Neuronal stem cell (in vitro differentiated cells): Measurements from ENCODE around the gene AVP.
A peak's percentile ranks its signal among the peaks of the same experiment; 100 is the strongest.

ENCODE experiments used
- DNase-seq: peaks from one replicate; pipeline ENCODE4 v3.0.0-alpha.2; 2013; ENCODE audit warnings: low spot score
- H2AFZ ChIP-seq: one replicate; pipeline ENCODE4 v1.6.1; 2013; ENCODE audit warnings: mild to moderate bottlenecking, low read length, inconsistent platforms
- H2AK5ac ChIP-seq: 2 replicates; pipeline ENCODE4 v1.6.1; 2013; ENCODE audit warnings: low read depth, mild to moderate bottlenecking, inconsistent platforms, low read length, moderate library complexity, mixed read lengths
- H2BK120ac ChIP-seq: 2 replicates; pipeline ENCODE4 v1.6.1; 2013; ENCODE audit warnings: low read depth, mild to moderate bottlenecking, inconsistent platforms, low read length, moderate library complexity, mixed read lengths
- H2BK12ac ChIP-seq: one replicate; pipeline ENCODE4 v1.6.1; 2013; ENCODE audit warnings: low read length, inconsistent platforms
- H2BK15ac ChIP-seq: 2 replicates; pipeline ENCODE4 v1.6.1; 2013; ENCODE audit warnings: mild to moderate bottlenecking, low read length, inconsistent platforms, mixed read lengths
- H2BK5ac ChIP-seq: one replicate; pipeline ENCODE4 v1.6.1; 2013; ENCODE audit warnings: inconsistent platforms, mild to moderate bottlenecking, low read length, moderate library complexity
- H3K14ac ChIP-seq: one replicate; pipeline ENCODE4 v1.6.1; 2013; ENCODE audit warnings: low read length, inconsistent platforms
- H3K18ac ChIP-seq: 2 replicates; pipeline ENCODE4 v1.6.1; 2013; ENCODE audit warnings: low read length, inconsistent platforms
- H3K23ac ChIP-seq: 2 replicates; pipeline ENCODE4 v1.6.1; 2013; ENCODE audit warnings: low read depth, mild to moderate bottlenecking, mixed read lengths, low read length, inconsistent platforms; ENCODE audit not compliant: poor library complexity
- H3K27ac ChIP-seq: replicated peaks from 3 replicates; pipeline ENCODE4 v1.5.1; 2013; ENCODE audit warnings: low read length, inconsistent platforms
- H3K27me3 ChIP-seq, 3 experiments: 2 replicates each; pipeline ENCODE4 v1.6.1; 2013; ENCODE audit warnings: low read length in 3 of 3, mild to moderate bottlenecking in 2 of 3, inconsistent platforms in 1 of 3, low read depth in 1 of 3, mixed read lengths in 1 of 3, moderate library complexity in 1 of 3; ENCODE audit not compliant: control insufficient read depth in 3 of 3, insufficient read depth in 3 of 3
- H3K36me3 ChIP-seq, 2 donors: replicated peaks in 1 of 2; 2 replicates each; pipeline ENCODE4 v1.6.1; 2013; ENCODE audit warnings: low read length in 2 of 2; ENCODE audit not compliant: control insufficient read depth in 2 of 2, insufficient read depth in 2 of 2
- H3K4ac ChIP-seq: 2 replicates; pipeline ENCODE4 v1.6.1; 2013; ENCODE audit warnings: inconsistent platforms, mild to moderate bottlenecking, low read length, moderate library complexity
- H3K4me1 ChIP-seq, 2 donors: 1 replicate in 1 of 2; 2 replicates in 1 of 2; pipeline ENCODE4 v1.6.1; 2013; ENCODE audit warnings: low read length in 2 of 2, low read depth in 1 of 2; ENCODE audit not compliant: control insufficient read depth in 2 of 2, insufficient read depth in 1 of 2
- H3K4me2 ChIP-seq: one replicate; pipeline ENCODE4 v1.6.1; 2013; ENCODE audit warnings: mild to moderate bottlenecking, low read length, inconsistent platforms; ENCODE audit not compliant: insufficient read depth, poor library complexity, severe bottlenecking
- H3K4me3 ChIP-seq, 2 donors: 2 replicates each; pipeline ENCODE4 v1.5.1; 2013; ENCODE audit warnings: low read length in 2 of 2, mild to moderate bottlenecking in 2 of 2, inconsistent platforms in 1 of 2, moderate library complexity in 1 of 2
- H3K79me1 ChIP-seq: one replicate; pipeline ENCODE4 v1.6.1; 2013; ENCODE audit warnings: low read depth, mild to moderate bottlenecking, inconsistent platforms, low read length, moderate library complexity
- H3K9ac ChIP-seq: one replicate; pipeline ENCODE4 v1.6.1; 2013; ENCODE audit warnings: mild to moderate bottlenecking, low read depth, low read length, inconsistent platforms; ENCODE audit not compliant: poor library complexity
- H3K9me3 ChIP-seq, 2 donors: replicated peaks in 1 of 2; 2 replicates each; pipeline versions ENCODE3 to v1.6.1; 2013; ENCODE audit warnings: low read length in 2 of 2, mild to moderate bottlenecking in 2 of 2, inconsistent platforms in 1 of 2, low read depth in 1 of 2, mixed read lengths in 1 of 2, moderate library complexity in 1 of 2; ENCODE audit not compliant: control insufficient read depth in 2 of 2, insufficient read depth in 1 of 2
- H4K8ac ChIP-seq: one replicate; pipeline ENCODE4 v1.6.1; 2013; ENCODE audit warnings: low read depth, mild to moderate bottlenecking, inconsistent platforms, low read length, moderate library complexity
- H4K91ac ChIP-seq: one replicate; pipeline ENCODE4 v1.6.1; 2013; ENCODE audit warnings: low read length, low read depth, mild to moderate bottlenecking, inconsistent platforms; ENCODE audit not compliant: poor library complexity
- WGBS, 2 donors: extraction: QIAGEN DNeasy Blood & Tissue Kit; methylation state at CpG; one replicate each; pipeline ENCODE4 v1.1.7; 2013; ENCODE audit warnings: missing lambda C conversion rate in 2 of 2, mixed read lengths in 1 of 2; ENCODE audit not compliant: insufficient read length in 2 of 2, insufficient replicate concordance in 1 of 2; ENCODE audit errors: extremely low coverage in 2 of 2; 5-methylcytosine and 5-hydroxymethylcytosine counted together

AVP gene

GRCh38 chr20:3094848-3095629, 10.5 kb upstream of the AVP start:
- Histone ChIP-seq H3K79me1 (no peaks in the 10 kb centered on the region), H2BK15ac (peak overlapping the region; percentile 83), H4K91ac (peak overlapping the region; percentile 53), H2BK12ac (peak overlapping the region; percentile 63), H2BK120ac (peak overlapping the region; percentile 56), H2AK5ac (peak overlapping the region; percentile 79), H3K14ac (peak overlapping the region; percentile 25), H2BK5ac (peak overlapping the region; percentile 95), H3K9ac (no peak overlapping the region), H4K8ac (no peak overlapping the region), H3K23ac (peak overlapping the region; percentile 44), H2AFZ (peak overlapping the region; percentile 70), H3K4me3 (no peak overlapping the region), H3K27ac (peak overlapping the region; percentile 27), H3K9me3 (peaks cover 0 to 2% of the 10 kb centered on the region in 2 donors), H3K18ac (peak overlapping the region; percentile 55), H3K4me1 (peaks cover 0 to 1% of the 10 kb centered on the region in 2 donors), H3K4ac (no peak overlapping the region), H3K4me2 (no peak overlapping the region), H3K36me3 (no peaks in the 10 kb centered on the region), H3K27me3 (peaks cover 0 to 21% (median 4%) of the 10 kb centered on the region in 3 experiments)
- WGBS, 2 donors, result no CpG with 5 or more reads among the region's 13 CpGs
- DNase-seq, result no peak

GRCh38 chr20:3093861-3094361, 9.4 kb upstream of the AVP start:
- no peak overlapping the region for H2BK15ac ChIP-seq
- no peak overlapping the region for H3K9ac ChIP-seq
- no peak overlapping the region for H2AK5ac ChIP-seq
- no peaks in the 10 kb centered on the region for H3K79me1 ChIP-seq
- peak overlapping the region; percentile 22 for H3K23ac ChIP-seq
- no peak overlapping the region for H3K4me2 ChIP-seq
- H3K4ac ChIP-seq, result no peak overlapping the region
- H2BK12ac ChIP-seq, result peak overlapping the region; percentile 14
- peak overlapping the region; percentile 49 for H2AFZ ChIP-seq
- H3K27me3 ChIP-seq, result peaks cover 0 to 21% (median 4%) of the 10 kb centered on the region in 3 experiments
- no peak overlapping the region for H3K4me3 ChIP-seq
- no peak overlapping the region for H2BK5ac ChIP-seq
- peaks cover 0 to 2% of the 10 kb centered on the region in 2 donors for H3K9me3 ChIP-seq
- no peak overlapping the region for H3K18ac ChIP-seq
- no peak for DNase-seq
- H2BK120ac ChIP-seq, result no peak overlapping the region
- no peak overlapping the region for H4K8ac ChIP-seq
- no peak overlapping the region for H3K14ac ChIP-seq
- no peak overlapping the region for H4K91ac ChIP-seq
- no peaks in the 10 kb centered on the region for H3K36me3 ChIP-seq
- H3K4me1 ChIP-seq, result peaks cover 0 to 1% of the 10 kb centered on the region in 2 donors
- no peak overlapping the region for H3K27ac ChIP-seq
- WGBS, 2 donors, result no CpG with 5 or more reads among the region's 10 CpGs

- DNase-seq, result no peak
Measured at GRCh38 chr20:3092611-3093379, 8.3 kb upstream of the AVP start.

GRCh38 chr20:3090565-3090964, 6.0 kb upstream of the AVP start:
- no peak overlapping the region for H3K4me3 ChIP-seq
- H3K4ac ChIP-seq, result no peak overlapping the region
- H2BK120ac ChIP-seq, result no peak overlapping the region
- no peak overlapping the region for H2BK12ac ChIP-seq
- no peak overlapping the region for H4K8ac ChIP-seq
- no peak overlapping the region for H3K9ac ChIP-seq
- no peak overlapping the region for H4K91ac ChIP-seq
- H2BK5ac ChIP-seq, result no peak overlapping the region
- H2BK15ac ChIP-seq, result no peak overlapping the region
- no peak overlapping the region for H3K18ac ChIP-seq
- no peak overlapping the region for H3K27ac ChIP-seq
- H3K27me3 ChIP-seq, result peaks cover 0 to 21% (median 7%) of the 10 kb centered on the region in 3 experiments
- WGBS, 2 donors, result no CpG with 5 or more reads among the region's 1 CpG
- H3K14ac ChIP-seq, result no peak overlapping the region
- H3K23ac ChIP-seq, result no peak overlapping the region
- no peaks in the 10 kb centered on the region for H3K36me3 ChIP-seq
- peaks cover 0 to 1% of the 10 kb centered on the region in 2 donors for H3K4me1 ChIP-seq
- peaks cover 0 to 2% of the 10 kb centered on the region in 2 donors for H3K9me3 ChIP-seq
- DNase-seq, result no peak
- no peak overlapping the region for H3K4me2 ChIP-seq
- no peaks in the 10 kb centered on the region for H3K79me1 ChIP-seq
- no peak overlapping the region for H2AK5ac ChIP-seq
- no peak overlapping the region for H2AFZ ChIP-seq

More at GRCh38 chr20:3092611-3093379, 8.3 kb upstream of the AVP start:
- Histone ChIP-seq H3K27me3 (peaks cover 0 to 21% (median 4%) of the 10 kb centered on the region in 3 experiments), H2BK12ac (no peak overlapping the region), H3K4ac (no peak overlapping the region), H4K91ac (no peak overlapping the region), H2BK5ac (no peak overlapping the region), H3K4me1 (peaks cover 0 to 1% of the 10 kb centered on the region in 2 donors), H3K23ac (peak overlapping the region; percentile 20), H3K14ac (no peak overlapping the region), H3K4me3 (peak overlapping the region in 1 of 2 donors; percentile 69), H3K9ac (no peak overlapping the region), H3K27ac (no peak overlapping the region), H3K18ac (peak overlapping the region; percentile 88), H4K8ac (peak overlapping the region; percentile 86), H2AFZ (peak overlapping the region; percentile 66), H3K9me3 (peaks cover 0 to 2% of the 10 kb centered on the region in 2 donors), H2AK5ac (peak overlapping the region; percentile 96), H3K79me1 (no peaks in the 10 kb centered on the region), H2BK120ac (no peak overlapping the region), H3K36me3 (no peaks in the 10 kb centered on the region), H2BK15ac (peak overlapping the region; percentile 6), H3K4me2 (peak overlapping the region; percentile 54)
- WGBS, 2 donors, result no CpG with 5 or more reads among the region's 81 CpGs
